ENCODE results near the gene STOML1.
"Not testable (repeated sequence)": the region's sequence is repeated elsewhere in the genome, so short reads cannot be mapped to it uniquely, and the experiment has no call there.

Gene STOML1

GRCh38 chr15:73972984-73973682 is 19.0 kb downstream of the STOML1 start:
- TF ChIP-seq, protein P1, sequence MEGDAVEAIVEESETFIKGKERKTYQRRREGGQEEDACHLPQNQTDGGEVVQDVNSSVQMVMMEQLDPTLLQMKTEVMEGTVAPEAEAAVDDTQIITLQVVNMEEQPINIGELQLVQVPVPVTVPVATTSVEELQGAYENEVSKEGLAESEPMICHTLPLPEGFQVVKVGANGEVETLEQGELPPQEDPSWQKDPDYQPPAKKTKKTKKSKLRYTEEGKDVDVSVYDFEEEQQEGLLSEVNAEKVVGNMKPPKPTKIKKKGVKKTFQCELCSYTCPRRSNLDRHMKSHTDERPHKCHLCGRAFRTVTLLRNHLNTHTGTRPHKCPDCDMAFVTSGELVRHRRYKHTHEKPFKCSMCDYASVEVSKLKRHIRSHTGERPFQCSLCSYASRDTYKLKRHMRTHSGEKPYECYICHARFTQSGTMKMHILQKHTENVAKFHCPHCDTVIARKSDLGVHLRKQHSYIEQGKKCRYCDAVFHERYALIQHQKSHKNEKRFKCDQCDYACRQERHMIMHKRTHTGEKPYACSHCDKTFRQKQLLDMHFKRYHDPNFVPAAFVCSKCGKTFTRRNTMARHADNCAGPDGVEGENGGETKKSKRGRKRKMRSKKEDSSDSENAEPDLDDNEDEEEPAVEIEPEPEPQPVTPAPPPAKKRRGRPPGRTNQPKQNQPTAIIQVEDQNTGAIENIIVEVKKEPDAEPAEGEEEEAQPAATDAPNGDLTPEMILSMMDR (conservative IDR thresholded peaks at IDR 0.05; ENCODE audit: low read length): peak; percentile 91
- DNase-seq (ENCODE audit: low read depth): peak; percentile 76
- H3K4me3 ChIP-seq (ENCODE audit: low read length): peak overlapping the region; percentile 14; the same call in 1 of the 2 replicates

DNA sequence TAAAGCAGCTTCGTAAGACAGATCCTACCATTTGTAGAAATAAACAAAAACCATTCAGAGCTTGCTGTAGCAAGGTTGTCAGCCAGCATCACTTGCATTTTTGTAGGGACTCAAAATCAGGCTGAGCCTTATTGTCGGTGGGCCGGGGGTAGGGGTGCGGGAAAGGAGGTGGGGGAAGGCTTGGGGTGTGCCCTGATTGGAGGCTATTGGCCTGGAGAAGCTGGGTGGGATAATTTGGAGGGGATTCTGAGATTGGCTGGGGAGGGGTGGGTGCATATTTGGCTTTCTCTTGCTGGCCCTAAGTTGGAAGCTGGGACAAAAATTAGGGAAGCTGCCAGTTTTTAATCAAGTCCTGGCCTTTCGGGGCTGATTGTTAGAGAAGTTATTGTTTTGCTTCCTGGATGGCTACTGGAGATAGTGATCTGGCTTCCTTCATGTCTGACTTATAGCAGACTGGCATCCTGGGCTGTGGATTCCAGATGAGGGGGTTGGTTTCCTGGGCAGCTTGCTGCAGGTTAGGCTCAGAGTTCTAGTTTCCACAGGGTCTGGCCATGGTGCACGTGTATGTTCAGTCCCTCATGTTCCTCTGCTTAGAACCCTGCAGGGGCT is 22.8 kb downstream of the STOML1 start:
- no peak for DNase-seq (ENCODE audit: low read depth)
- no peak overlapping the region for H3K4me3 ChIP-seq (ENCODE audit: low read length)
- TF ChIP-seq, protein P1 (conservative IDR thresholded peaks at IDR 0.05; ENCODE audit: low read length): no peak

DNA sequence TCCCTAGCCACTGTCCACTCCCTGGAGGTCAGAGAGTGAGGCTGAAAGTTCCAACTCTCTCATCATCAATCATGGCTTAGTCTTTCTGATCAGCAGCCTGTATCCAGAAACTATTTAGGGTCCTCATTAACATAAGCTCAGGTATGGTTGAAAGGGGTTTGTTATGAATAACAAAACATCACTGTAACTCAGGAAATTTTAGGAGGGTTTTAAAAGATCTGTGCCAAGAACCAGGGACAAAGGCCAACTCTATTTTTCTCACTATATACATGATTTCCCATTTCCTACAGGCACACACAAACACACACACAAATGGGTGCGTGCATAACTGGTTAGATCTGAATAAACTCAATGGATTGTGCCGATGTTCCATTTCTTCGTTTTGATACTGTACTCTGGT is 23.6 kb downstream of the STOML1 start:
- DNase-seq (ENCODE audit: low read depth): no peak
- TF ChIP-seq, protein P1 (conservative IDR thresholded peaks at IDR 0.05; ENCODE audit: low read length): no peak
- H3K4me3 ChIP-seq (ENCODE audit: low read length): no peak overlapping the region

DNA sequence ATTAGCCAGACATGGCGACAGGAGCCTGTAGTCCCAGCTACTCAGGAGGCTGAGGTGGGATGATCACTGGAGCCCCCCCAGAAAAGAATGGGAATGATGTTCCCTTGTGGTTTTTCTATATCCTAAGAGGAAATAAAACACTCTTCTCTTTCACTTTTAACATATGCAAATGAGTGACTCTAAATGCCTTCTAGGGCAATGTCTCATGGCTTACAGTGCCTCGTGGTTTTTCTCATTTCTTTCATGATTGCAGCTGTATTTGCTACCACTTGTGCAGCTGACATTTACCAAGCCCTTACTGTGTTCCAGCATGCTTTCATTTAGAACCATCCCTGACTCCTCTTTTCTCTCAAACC is 26.4 kb downstream of the STOML1 start:
- peak; percentile 54 for DNase-seq (ENCODE audit: low read depth)
- no peak overlapping the region for H3K4me3 ChIP-seq (ENCODE audit: low read length)
- TF ChIP-seq, protein P1 (conservative IDR thresholded peaks at IDR 0.05; ENCODE audit: low read length): no peak

DNA sequence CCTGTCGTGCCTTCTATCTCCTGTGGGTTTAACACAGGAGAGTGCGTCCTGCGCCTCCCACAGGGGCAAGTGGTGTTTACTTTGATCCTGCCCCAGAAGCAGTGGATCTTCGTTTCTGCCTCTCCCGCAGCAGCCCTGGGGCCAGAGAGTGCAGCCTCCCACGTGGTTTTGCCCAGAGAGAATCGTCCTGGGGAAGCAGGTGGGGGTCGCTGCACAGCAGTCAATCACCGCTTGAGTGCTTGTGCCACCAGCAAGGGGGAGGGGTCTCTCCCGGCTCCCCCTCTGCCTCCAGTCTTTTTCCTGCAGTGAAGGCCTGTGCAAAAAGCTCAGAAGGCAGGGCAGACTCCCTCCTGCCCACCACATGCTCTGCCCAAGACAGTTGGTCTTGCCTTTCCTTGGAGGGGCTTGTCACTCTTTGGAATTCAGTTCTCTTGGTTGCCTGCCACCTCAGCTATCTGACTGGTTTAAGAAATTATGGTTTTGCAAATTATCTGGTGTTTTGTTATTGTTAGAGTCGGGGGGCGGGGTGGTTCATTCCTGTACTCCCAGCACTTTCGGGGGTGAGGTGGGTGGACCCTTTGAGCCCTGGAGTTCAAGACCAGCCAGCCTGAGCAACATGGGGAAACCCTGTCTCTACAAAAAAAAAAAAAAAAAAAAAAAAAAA is 26.9 kb downstream of the STOML1 start:
- H3K4me3 ChIP-seq (ENCODE audit: low read length): no peak overlapping the region
- no peak for DNase-seq (ENCODE audit: low read depth)
- TF ChIP-seq, protein P1 (conservative IDR thresholded peaks at IDR 0.05; ENCODE audit: low read length): no peak

GRCh38 chr15:73964736-73965093 is 27.4 kb downstream of the STOML1 start:
- DNase-seq (ENCODE audit: low read depth): peak; percentile 69
- H3K4me3 ChIP-seq (ENCODE audit: low read length): no peak overlapping the region
- TF ChIP-seq, protein P1 (conservative IDR thresholded peaks at IDR 0.05; ENCODE audit: low read length): peak; percentile 99

DNA sequence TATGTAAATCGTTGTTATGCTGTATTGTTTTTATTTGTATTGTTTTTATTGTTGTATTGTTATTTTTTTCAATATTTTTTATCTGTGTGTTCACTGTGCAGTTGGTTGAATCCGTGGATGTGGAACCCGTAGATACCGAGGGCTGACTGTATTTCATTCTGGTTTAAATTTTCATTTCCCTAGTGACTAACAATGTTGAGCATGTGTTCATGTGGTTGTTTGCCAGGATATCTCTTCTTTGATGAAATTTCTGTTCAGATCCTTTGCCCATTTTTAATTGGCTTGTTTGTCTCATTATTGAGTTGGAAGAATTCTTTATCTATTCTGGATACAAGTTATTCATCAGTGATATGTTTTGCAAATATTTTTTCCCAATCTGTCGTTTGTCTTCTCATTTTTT is 29.7 kb downstream of the STOML1 start:
- peak; percentile 22 for DNase-seq (ENCODE audit: low read depth)
- TF ChIP-seq, protein P1 (conservative IDR thresholded peaks at IDR 0.05; ENCODE audit: low read length): no peak
- H3K4me3 ChIP-seq (ENCODE audit: low read length): no peak overlapping the region

GRCh38 chr15:73960472-73961070 is 31.5 kb downstream of the STOML1 start:
- DNase-seq (ENCODE audit: low read depth); H3K4me3 ChIP-seq (ENCODE audit: low read length): not testable (repeated sequence)
